GM23338 (cell line): Measurements from ENCODE around the gene CSRP2. TPM values are rescaled to one million over a fixed set of nuclear protein-coding genes. Genes with fewer than 3 reads are reported as not detected.

Source experiments
- ATAC-seq: fragments of 200-7000 bp; cut with Tn5 transposase; 3 replicates; pipeline ENCODE4 v1.9.1; 2020
- DNase-seq: peaks from one replicate; pipeline ENCODE4 v3.0.0-alpha.2; 2015; ENCODE audit warnings: low spot score
- H2AFZ ChIP-seq: fragments of 200-600 bp; sonication (generic); 2 replicates; pipeline ENCODE4 v1.8.0; 2016; ENCODE audit warnings: antibody characterized with exemption, mild to moderate bottlenecking, moderate library complexity
- H3F3A ChIP-seq: fragments of 200-600 bp; sonication (generic); replicated peaks from 2 replicates; pipeline ENCODE4 v1.8.0; 2017; ENCODE audit warnings: antibody characterized with exemption, mixed run types, low read depth
- H3K27ac ChIP-seq: fragments of 200-600 bp; sonication (generic); 2 replicates; pipeline ENCODE4 v1.6.1; 2016; ENCODE audit warnings: low read depth
- H3K27me3 ChIP-seq: fragments of 200-600 bp; sonication (generic); 2 replicates; pipeline ENCODE4 v1.8.0; 2016; ENCODE audit warnings: mild to moderate bottlenecking, mixed run types, moderate library complexity; ENCODE audit not compliant: insufficient read depth
- H3K36me3 ChIP-seq: fragments of 200-600 bp; sonication (generic); 2 replicates; pipeline ENCODE4 v1.8.0; 2016; ENCODE audit warnings: mild to moderate bottlenecking; ENCODE audit not compliant: insufficient read depth
- H3K4me1 ChIP-seq: fragments of 200-600 bp; sonication (generic); 2 replicates; pipeline ENCODE4 v1.8.0; 2016; ENCODE audit warnings: mild to moderate bottlenecking, moderate library complexity; ENCODE audit not compliant: insufficient read depth
- H3K4me2 ChIP-seq: fragments of 200-600 bp; sonication (generic); 2 replicates; pipeline ENCODE4 v1.7.1; 2017; ENCODE audit warnings: mixed run types
- H3K4me3 ChIP-seq: fragments of 200-600 bp; sonication (generic); 2 replicates; pipeline ENCODE4 v1.6.1; 2016; ENCODE audit warnings: mixed run types
- H3K79me2 ChIP-seq: fragments of 200-600 bp; sonication (generic); replicated peaks from 2 replicates; pipeline ENCODE4 v1.8.0; 2017; ENCODE audit warnings: mild to moderate bottlenecking; ENCODE audit not compliant: insufficient read depth
- H3K9me2 ChIP-seq: fragments of 200-600 bp; sonication (generic); 2 replicates; pipeline ENCODE4 v1.8.0; 2017; ENCODE audit not compliant: insufficient read depth
- H4K20me1 ChIP-seq: fragments of 200-600 bp; sonication (generic); replicated peaks from 2 replicates; pipeline ENCODE4 v1.8.0; 2017; ENCODE audit warnings: mild to moderate bottlenecking; ENCODE audit not compliant: insufficient read depth
- H3K27ac Mint-ChIP-seq: 2 replicates; pipeline ENCODE4 v1.8.0; 2020; ENCODE audit warnings: inconsistent platforms, mild to moderate bottlenecking, moderate library complexity, mixed read lengths
- H3K27me3 Mint-ChIP-seq: 3 replicates; pipeline ENCODE4 v1.8.0; 2022; ENCODE audit warnings: low read depth, mild to moderate bottlenecking, moderate library complexity, mixed read lengths, inconsistent platforms; ENCODE audit not compliant: insufficient read depth, poor library complexity
- H3K36me3 Mint-ChIP-seq: 3 replicates; pipeline ENCODE4 v1.8.0; 2021; ENCODE audit warnings: low read depth, mild to moderate bottlenecking, inconsistent platforms, moderate library complexity, mixed read lengths
- H3K4me1 Mint-ChIP-seq: 3 replicates; pipeline ENCODE4 v1.8.0; 2020; ENCODE audit warnings: mild to moderate bottlenecking, inconsistent platforms, mixed read lengths
- H3K4me3 Mint-ChIP-seq: 3 replicates; pipeline ENCODE4 v1.8.0; 2021; ENCODE audit warnings: moderate library complexity, mild to moderate bottlenecking, inconsistent platforms, mixed read lengths
- H3K9me3 Mint-ChIP-seq: 3 replicates; pipeline ENCODE4 v1.8.0; 2020; ENCODE audit warnings: moderate library complexity, mild to moderate bottlenecking, inconsistent platforms, mixed read lengths
- CREB1 ChIP-seq: fragments of 250-450 bp; sonication (Bioruptor Pico); IDR thresholded peaks from 2 replicates; pipeline ENCODE4 v1.5.0; 2020; ENCODE audit warnings: low read depth, mild to moderate bottlenecking, moderate library complexity
- CTCF ChIP-seq, 2 experiments: fragments of 200-600 bp in 1 of 2; sonication (generic) in 1 of 2; conservative IDR thresholded peaks; 2 replicates each; pipeline versions ENCODE4 v1.5.1 to v1.6.1; 2016 to 2017; ENCODE audit warnings: antibody characterized with exemption in 2 of 2, low read depth in 2 of 2, mild to moderate bottlenecking in 2 of 2, moderate library complexity in 1 of 2
- ETS1 ChIP-seq: IDR thresholded peaks from 2 replicates; pipeline ENCODE4 v1.6.1; 2016; ENCODE audit warnings: antibody characterized with exemption
- EZH2 ChIP-seq: fragments of 200-600 bp; sonication (generic); IDR thresholded peaks from one replicate; pipeline ENCODE4 v1.8.0; 2017; ENCODE audit warnings: antibody characterized with exemption, mild to moderate bottlenecking, low read depth; ENCODE audit not compliant: unreplicated experiment
- EZH2phosphoT487 ChIP-seq: fragments of 200-600 bp; sonication (generic); IDR thresholded peaks from one replicate; pipeline ENCODE4 v1.8.1; 2018; ENCODE audit warnings: antibody characterized with exemption; ENCODE audit not compliant: unreplicated experiment
- JUNB ChIP-seq: IDR thresholded peaks from one replicate; pipeline ENCODE4 v1.6.1; 2016; ENCODE audit warnings: antibody characterized with exemption; ENCODE audit not compliant: unreplicated experiment
- NANOG ChIP-seq: IDR thresholded peaks from 2 replicates; pipeline ENCODE4 v1.6.1; 2016; ENCODE audit warnings: antibody characterized with exemption, borderline replicate concordance
- POLR2AphosphoS5 ChIP-seq: IDR thresholded peaks from 2 replicates; pipeline ENCODE4 v1.6.1; 2016; ENCODE audit warnings: antibody characterized with exemption, low read depth
- REST ChIP-seq: IDR thresholded peaks from one replicate; pipeline ENCODE4 v1.6.1; 2018; ENCODE audit warnings: antibody characterized with exemption; ENCODE audit not compliant: unreplicated experiment
- STAT1 ChIP-seq: IDR thresholded peaks from one replicate; pipeline ENCODE4 v1.6.1; 2016; ENCODE audit warnings: antibody characterized with exemption; ENCODE audit not compliant: unreplicated experiment
- ZNF114 ChIP-seq: fragments of 250-450 bp; sonication (Bioruptor Pico); IDR thresholded peaks from 2 replicates; pipeline ENCODE4 v1.5.0; 2020; ENCODE audit warnings: mild to moderate bottlenecking, moderate library complexity
- long read RNA-seq: library from polyadenylated mRNA; unstranded; transcript quantifications from one replicate; pipeline ENCODE4 v2.0.0, GENCODE V29; 2020; ENCODE audit not compliant: unreplicated experiment
- polyA plus RNA-seq: library from polyadenylated mRNA; unstranded; fragments of >200 nt; fragmentation: Nextera tagmentation; extraction: Ambion mirVana; gene quantifications from 2 replicates; pipeline ENCODE4 v1.2.1, GENCODE V29; 2016
- total RNA-seq: library from RNA; depleted of rRNA; stranded (reverse); fragments of >200 nt; shearing (Covaris generic); gene quantifications from 2 replicates; pipeline ENCODE4 v1.2.3, GENCODE V29; 2014; rRNA removed
- TF ChIP-seq, protein P1 (sequence below): fragments of 250-450 bp; sonication (Bioruptor Pico); IDR thresholded peaks from 2 replicates; pipeline ENCODE4 v1.5.0; 2020; ENCODE audit warnings: mild to moderate bottlenecking, moderate library complexity

CSRP2 gene
- total RNA-seq (166 and 208 TPM in 2 replicates), polyA plus RNA-seq (286 and 315 TPM in 2 replicates)
- long read RNA-seq, transcript CSRP2-201 (6 exons, 943 nt): major isoform, 166 of 190 reads
- long read RNA-seq, transcript CSRP2-202 (6 exons, 754 nt): minor isoform, 12 of 190 reads
- long read RNA-seq, partial matches to known transcripts: 5 of 190 reads
- long read RNA-seq, other reads (novel, unspliced or antisense): 3 of 190 reads

DNA sequence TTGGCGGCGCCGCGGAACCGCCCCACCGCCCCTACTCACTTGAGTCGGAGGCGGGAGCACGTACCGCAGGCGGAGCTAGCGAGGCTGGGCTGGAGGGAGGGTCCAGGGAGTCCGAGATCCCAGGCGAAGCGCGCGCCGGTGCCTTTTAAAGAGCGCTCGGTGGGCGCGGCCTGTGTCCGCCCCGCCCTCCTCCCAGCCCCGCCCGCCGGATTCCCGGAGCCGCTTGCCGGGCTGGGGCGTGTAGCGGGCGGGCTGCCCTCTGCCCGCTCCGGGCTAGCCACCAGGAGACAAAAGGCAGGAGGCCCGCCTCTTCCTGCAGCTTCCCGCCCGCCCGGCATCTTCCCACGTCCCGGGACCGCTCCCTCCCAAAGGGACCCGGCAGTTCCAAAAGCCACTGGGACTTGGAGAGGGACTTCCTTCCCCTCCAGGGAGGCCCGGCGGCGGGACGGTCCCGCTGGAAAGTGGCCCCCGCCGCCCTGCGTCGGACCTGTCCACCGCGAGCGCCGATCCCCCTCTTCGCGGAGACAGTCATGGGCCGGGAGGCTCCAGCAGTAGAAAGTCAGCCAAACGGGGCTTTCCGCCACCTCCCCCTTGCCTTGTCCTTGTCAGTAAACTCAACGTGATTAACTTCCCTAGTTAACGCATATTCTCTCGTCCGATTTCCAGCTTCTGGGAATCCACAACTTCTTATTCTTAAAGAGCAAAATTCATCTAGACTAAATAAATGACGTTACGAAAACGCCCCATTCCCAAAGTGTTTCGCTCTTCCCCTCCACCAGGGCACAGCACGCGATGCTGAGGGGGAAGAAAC, at the start of gene CSRP2:
TSS of gene CSRP2 (minus strand) at position 121 of the 811 bp plus-strand sequence. CDS start 12,759 bp downstream, outside the sequence.
- ATAC-seq (peak; percentile 88), DNase-seq (peak; percentile 97)
- Mint-ChIP-seq H3K27ac (peak within 1 kb of the TSS; percentile 97), H3K4me1 (peaks cover 43% of the 10 kb centered on the region), H3K27me3 (peaks cover 12% of the 10 kb centered on the region), H3K36me3 (peaks cover 4% of the 10 kb centered on the region; the same call in 2 of the 3 replicates), H3K4me3 (peak within 1 kb of the TSS; percentile 95), H3K9me3 (no peaks in the 10 kb centered on the region)
- Histone ChIP-seq H4K20me1 (peaks cover 8% of the 10 kb centered on the region; the same call in 1 of the 2 replicates), H2AFZ (peak within 1 kb of the TSS; percentile 96), H3K79me2 (peaks cover 36% of the 10 kb centered on the region), H3K9me2 (no peaks in the 10 kb centered on the region), H3K27ac (peak within 1 kb of the TSS; percentile 99), H3K4me2 (peak within 1 kb of the TSS; percentile 86), H3F3A (peaks cover 3% of the 10 kb centered on the region; the same call in 1 of the 2 replicates), H3K27me3 (no peaks in the 10 kb centered on the region), H3K36me3 (no peaks in the 10 kb centered on the region), H3K4me3 (peak within 1 kb of the TSS; percentile 95), H3K4me1 (peaks cover 25% of the 10 kb centered on the region)
- TF ChIP-seq ZNF114 (CRISPR knock-in tag) (no peak), STAT1 (no peak), ETS1 (no peak), POLR2AphosphoS5 (peak; percentile 98), JUNB (no peak), EZH2phosphoT487 (no peak), REST (no peak), EZH2 (no peak), CTCF (conservative IDR thresholded peaks at IDR 0.05; ENCODE audit: low read depth in 2 of 2) (peak; percentile 4 to 46; a peak in 1 of 4 replicates), CREB1 (CRISPR knock-in tag) (0 out of 2 replicates have a peak, but pooled peaks have one; percentile 1), NANOG (no peak)
- TF ChIP-seq, protein P1, sequence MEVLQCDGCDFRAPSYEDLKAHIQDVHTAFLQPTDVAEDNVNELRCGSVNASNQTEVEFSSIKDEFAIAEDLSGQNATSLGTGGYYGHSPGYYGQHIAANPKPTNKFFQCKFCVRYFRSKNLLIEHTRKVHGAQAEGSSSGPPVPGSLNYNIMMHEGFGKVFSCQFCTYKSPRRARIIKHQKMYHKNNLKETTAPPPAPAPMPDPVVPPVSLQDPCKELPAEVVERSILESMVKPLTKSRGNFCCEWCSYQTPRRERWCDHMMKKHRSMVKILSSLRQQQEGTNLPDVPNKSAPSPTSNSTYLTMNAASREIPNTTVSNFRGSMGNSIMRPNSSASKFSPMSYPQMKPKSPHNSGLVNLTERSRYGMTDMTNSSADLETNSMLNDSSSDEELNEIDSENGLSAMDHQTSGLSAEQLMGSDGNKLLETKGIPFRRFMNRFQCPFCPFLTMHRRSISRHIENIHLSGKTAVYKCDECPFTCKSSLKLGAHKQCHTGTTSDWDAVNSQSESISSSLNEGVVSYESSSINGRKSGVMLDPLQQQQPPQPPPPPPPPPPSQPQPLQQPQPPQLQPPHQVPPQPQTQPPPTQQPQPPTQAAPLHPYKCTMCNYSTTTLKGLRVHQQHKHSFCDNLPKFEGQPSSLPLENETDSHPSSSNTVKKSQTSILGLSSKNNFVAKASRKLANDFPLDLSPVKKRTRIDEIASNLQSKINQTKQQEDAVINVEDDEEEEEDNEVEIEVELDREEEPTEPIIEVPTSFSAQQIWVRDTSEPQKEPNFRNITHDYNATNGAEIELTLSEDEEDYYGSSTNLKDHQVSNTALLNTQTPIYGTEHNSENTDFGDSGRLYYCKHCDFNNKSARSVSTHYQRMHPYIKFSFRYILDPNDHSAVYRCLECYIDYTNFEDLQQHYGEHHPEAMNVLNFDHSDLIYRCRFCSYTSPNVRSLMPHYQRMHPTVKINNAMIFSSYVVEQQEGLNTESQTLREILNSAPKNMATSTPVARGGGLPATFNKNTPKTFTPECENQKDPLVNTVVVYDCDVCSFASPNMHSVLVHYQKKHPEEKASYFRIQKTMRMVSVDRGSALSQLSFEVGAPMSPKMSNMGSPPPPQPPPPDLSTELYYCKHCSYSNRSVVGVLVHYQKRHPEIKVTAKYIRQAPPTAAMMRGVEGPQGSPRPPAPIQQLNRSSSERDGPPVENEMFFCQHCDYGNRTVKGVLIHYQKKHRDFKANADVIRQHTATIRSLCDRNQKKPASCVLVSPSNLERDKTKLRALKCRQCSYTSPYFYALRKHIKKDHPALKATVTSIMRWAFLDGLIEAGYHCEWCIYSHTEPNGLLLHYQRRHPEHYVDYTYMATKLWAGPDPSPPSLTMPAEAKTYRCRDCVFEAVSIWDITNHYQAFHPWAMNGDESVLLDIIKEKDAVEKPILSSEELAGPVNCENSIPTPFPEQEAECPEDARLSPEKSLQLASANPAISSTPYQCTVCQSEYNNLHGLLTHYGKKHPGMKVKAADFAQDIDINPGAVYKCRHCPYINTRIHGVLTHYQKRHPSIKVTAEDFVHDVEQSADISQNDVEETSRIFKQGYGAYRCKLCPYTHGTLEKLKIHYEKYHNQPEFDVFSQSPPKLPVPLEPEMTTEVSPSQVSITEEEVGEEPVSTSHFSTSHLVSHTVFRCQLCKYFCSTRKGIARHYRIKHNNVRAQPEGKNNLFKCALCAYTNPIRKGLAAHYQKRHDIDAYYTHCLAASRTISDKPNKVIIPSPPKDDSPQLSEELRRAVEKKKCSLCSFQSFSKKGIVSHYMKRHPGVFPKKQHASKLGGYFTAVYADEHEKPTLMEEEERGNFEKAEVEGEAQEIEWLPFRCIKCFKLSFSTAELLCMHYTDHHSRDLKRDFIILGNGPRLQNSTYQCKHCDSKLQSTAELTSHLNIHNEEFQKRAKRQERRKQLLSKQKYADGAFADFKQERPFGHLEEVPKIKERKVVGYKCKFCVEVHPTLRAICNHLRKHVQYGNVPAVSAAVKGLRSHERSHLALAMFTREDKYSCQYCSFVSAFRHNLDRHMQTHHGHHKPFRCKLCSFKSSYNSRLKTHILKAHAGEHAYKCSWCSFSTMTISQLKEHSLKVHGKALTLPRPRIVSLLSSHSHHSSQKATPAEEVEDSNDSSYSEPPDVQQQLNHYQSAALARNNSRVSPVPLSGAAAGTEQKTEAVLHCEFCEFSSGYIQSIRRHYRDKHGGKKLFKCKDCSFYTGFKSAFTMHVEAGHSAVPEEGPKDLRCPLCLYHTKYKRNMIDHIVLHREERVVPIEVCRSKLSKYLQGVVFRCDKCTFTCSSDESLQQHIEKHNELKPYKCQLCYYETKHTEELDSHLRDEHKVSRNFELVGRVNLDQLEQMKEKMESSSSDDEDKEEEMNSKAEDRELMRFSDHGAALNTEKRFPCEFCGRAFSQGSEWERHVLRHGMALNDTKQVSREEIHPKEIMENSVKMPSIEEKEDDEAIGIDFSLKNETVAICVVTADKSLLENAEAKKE (CRISPR knock-in tag): no peak
